Choroid plexus epithelial cell (primary cell): ENCODE measurements around the gene LCN1.

ENCODE experiments used
- DNase-seq: peaks from one replicate; pipeline ENCODE4 v3.0.0-alpha.2; 2010; ENCODE audit warnings: low read depth
- H3K4me3 ChIP-seq: 2 replicates; pipeline ENCODE4 v1.5.1; 2011; ENCODE audit warnings: low read depth, mild to moderate bottlenecking, control low read depth, low read length, moderate library complexity
- CTCF ChIP-seq: conservative IDR thresholded peaks from 2 replicates; pipeline ENCODE4 v1.5.1; 2011; ENCODE audit warnings: low read depth, mild to moderate bottlenecking, control low read depth, inconsistent platforms, low read length, moderate library complexity

The LCN1 gene

GRCh38 chr9:135521608-135522095, 412 bp downstream of the LCN1 start:
- TF ChIP-seq CTCF: no peak
- no peak overlapping the region for H3K4me3 ChIP-seq
- DNase-seq: no peak

GRCh38 chr9:135522137-135522877, 1.1 kb downstream of the LCN1 start:
- no peak overlapping the region for H3K4me3 ChIP-seq
- no peak for DNase-seq
- no peak for TF ChIP-seq CTCF

- no peak for TF ChIP-seq CTCF
- no peak overlapping the region for H3K4me3 ChIP-seq
- DNase-seq: no peak
These were observed 1.7 kb downstream of the LCN1 start for GRCh38 chr9:135522931-135523330.

GRCh38 chr9:135523521-135524129, 2.4 kb downstream of the LCN1 start:
- H3K4me3 ChIP-seq: no peak overlapping the region
- DNase-seq: no peak
- TF ChIP-seq CTCF: no peak

- H3K4me3 ChIP-seq: no peak overlapping the region
- TF ChIP-seq CTCF: no peak
- no peak for DNase-seq
These were observed 3.1 kb downstream of the LCN1 start for GRCh38 chr9:135524130-135524861.

- TF ChIP-seq CTCF: no peak
- H3K4me3 ChIP-seq: no peak overlapping the region
- DNase-seq: no peak
These were observed 4.2 kb downstream of the LCN1 start for GRCh38 chr9:135525241-135526088.
